K562 (cell line): ENCODE measurements around the gene HSF5. TPM values are rescaled to one million over a fixed set of nuclear protein-coding genes. Genes with fewer than 3 reads are reported as not detected.
A peak's percentile ranks its signal among the peaks of the same experiment; 100 is the strongest.

Experiments
- ATF4 ChIP-seq: fragments of 450-650 bp; formaldehyde crosslinking; IDR thresholded peaks from 2 replicates; pipeline ENCODE4 v1.4.0; 2022; ENCODE audit warnings: mild to moderate bottlenecking, moderate library complexity
- BRD9 ChIP-seq: fragments of 450-650 bp; IDR thresholded peaks from 2 replicates; pipeline ENCODE4 v1.6.1; 2018; ENCODE audit warnings: low read depth; ENCODE audit not compliant: partially characterized antibody
- FOS ChIP-seq: IDR thresholded peaks from 3 replicates; pipeline ENCODE4 v1.6.1; 2011; ENCODE audit not compliant: insufficient read length; ENCODE audit errors: extremely low read depth
- HDAC3 ChIP-seq: fragments of 450-650 bp; IDR thresholded peaks from 2 replicates; pipeline ENCODE4 v1.6.1; 2018; ENCODE audit warnings: borderline replicate concordance, mild to moderate bottlenecking, moderate library complexity; ENCODE audit not compliant: partially characterized antibody
- HNRNPK ChIP-seq: fragments of 200-400 bp; formaldehyde crosslinking; IDR thresholded peaks from one replicate; pipeline ENCODE4 v1.6.1; 2018; ENCODE audit warnings: mild to moderate bottlenecking, low read depth, low read length; ENCODE audit not compliant: poor library complexity, severe bottlenecking
- KDM4B ChIP-seq, 2 experiments: fragments of 450-650 bp in 1 of 2; sonication (generic) in 1 of 2; IDR thresholded peaks; 2 replicates each; pipeline ENCODE4 v1.6.1; 2016 to 2017; ENCODE audit warnings: borderline replicate concordance in 2 of 2, antibody characterized with exemption in 1 of 2, low read depth in 1 of 2, mild to moderate bottlenecking in 1 of 2
- MTA1 ChIP-seq: fragments of 450-650 bp; IDR thresholded peaks from 2 replicates; pipeline ENCODE4 v1.6.1; 2017; ENCODE audit warnings: borderline replicate concordance
- NBN ChIP-seq: fragments of 450-650 bp; IDR thresholded peaks from 2 replicates; pipeline ENCODE4 v1.6.1; 2016; ENCODE audit warnings: low read depth, mild to moderate bottlenecking
- NCOA1 ChIP-seq: fragments of 450-650 bp; IDR thresholded peaks from 2 replicates; pipeline ENCODE4 v1.6.1; 2016; ENCODE audit warnings: low read depth
- RBBP5 ChIP-seq: fragments of 200-600 bp; sonication (generic); IDR thresholded peaks from 2 replicates; pipeline ENCODE4 v1.6.1; 2012; ENCODE audit warnings: borderline replicate concordance, mild to moderate bottlenecking, low read length, control low read depth, inconsistent platforms; ENCODE audit not compliant: insufficient read depth, poor library complexity, severe bottlenecking
- SIN3A ChIP-seq, 2 experiments: fragments of 150-350 bp in 1 of 2; IDR thresholded peaks; 2 replicates each; pipeline ENCODE4 v1.6.1; 2011 to 2016; ENCODE audit warnings: borderline replicate concordance in 2 of 2, low read depth in 2 of 2, low read length in 2 of 2, mild to moderate bottlenecking in 2 of 2, moderate library complexity in 2 of 2; ENCODE audit not compliant: control insufficient read depth in 1 of 2
- SMAD4 ChIP-seq: fragments of 250-450 bp; sonication (Bioruptor Pico); conservative IDR thresholded peaks from 2 replicates; pipeline ENCODE4 v1.8.0; 2021; ENCODE audit warnings: inconsistent platforms, mild to moderate bottlenecking, moderate library complexity
- TAF1 ChIP-seq: IDR thresholded peaks from 2 replicates; pipeline ENCODE4 v1.6.1; 2011; ENCODE audit warnings: mild to moderate bottlenecking, low read length, moderate library complexity; ENCODE audit not compliant: insufficient read depth, control insufficient read depth, severe bottlenecking; ENCODE audit errors: extremely low read depth
- THAP12 ChIP-seq: fragments of 250-450 bp; sonication (Bioruptor Pico); IDR thresholded peaks from 2 replicates; pipeline ENCODE4 v1.9.0; 2021; ENCODE audit warnings: mild to moderate bottlenecking, inconsistent platforms
- VEZF1 ChIP-seq: fragments of 200-800 bp; sonication (Bioruptor generic); IDR thresholded peaks from 2 replicates; pipeline ENCODE4 v1.6.1; 2017; ENCODE audit warnings: missing genetic modification characterization, missing compliant biosample characterization
- XRCC3 ChIP-seq: fragments of 450-650 bp; IDR thresholded peaks from 2 replicates; pipeline ENCODE4 v1.6.1; 2017; ENCODE audit warnings: mild to moderate bottlenecking, moderate library complexity
- ZBTB12 ChIP-seq: fragments of 250-450 bp; sonication (Bioruptor Pico); IDR thresholded peaks from 2 replicates; pipeline ENCODE4 v1.4.0; 2020
- ZNF133 ChIP-seq: fragments of 250-450 bp; sonication (Bioruptor Pico); IDR thresholded peaks from 2 replicates; pipeline ENCODE4 v1.4.0; 2020; ENCODE audit warnings: mild to moderate bottlenecking
- ZNF3 ChIP-seq: fragments of 250-450 bp; sonication (Bioruptor Pico); IDR thresholded peaks from 2 replicates; pipeline ENCODE4 v1.5.0; 2021; ENCODE audit warnings: mild to moderate bottlenecking, moderate library complexity
- ZNF354B ChIP-seq: fragments of 250-450 bp; sonication (Bioruptor Pico); IDR thresholded peaks from 2 replicates; pipeline ENCODE4 v1.4.0; 2020
- ZNF655 ChIP-seq: fragments of 250-450 bp; sonication (Bioruptor Pico); IDR thresholded peaks from 2 replicates; pipeline ENCODE4 v1.5.0; 2021
- ZNF668 ChIP-seq: fragments of 250-450 bp; sonication (Bioruptor Pico); IDR thresholded peaks from 2 replicates; pipeline ENCODE4 v1.8.0; 2022; ENCODE audit warnings: mild to moderate bottlenecking, inconsistent platforms
- polyA plus RNA-seq, 8 experiments: library from polyadenylated mRNA; depleted of rRNA in 4 of 8; stranded (reverse) in 5 of 8; unstranded in 3 of 8; fragments of >200 nt; fragmentation: Nextera tagmentation in 2 of 8; fragmentation: Illumina TruSeq in 1 of 8; extraction: Ambion mirVana in 2 of 8; extraction: Trizol in 1 of 8; gene quantifications; 2 replicates each; pipeline versions ENCODE4 v1.2.1 to v1.2.3, GENCODE V29; 2011 to 2014; ENCODE audit warnings: inconsistent platforms in 1 of 8, missing spikeins in 1 of 8
- total RNA-seq, 7 experiments: library from RNA; depleted of rRNA in 6 of 7; stranded (reverse); fragments of >200 nt in 6 of 7; fragmentation: Illumina TruSeq in 2 of 7; extraction: Trizol in 2 of 7; gene quantifications; 2 replicates each; pipeline versions ENCODE4 v1.2.1 to v1.2.3, GENCODE V29; 2011 to 2021; ENCODE audit warnings: low replicate concordance in 1 of 7

The HSF5 gene
- total and polyA plus RNA-seq, 9 of the 15 experiments (the other 6 are each of a cell fraction or from before 2014, with no cell fraction given) = 0.04 TPM; not detected in 8

- TF ChIP-seq ATF4 = no peak
- TF ChIP-seq ZNF354B = no peak
- TF ChIP-seq ZNF3 (CRISPR knock-in tag) = no peak
- TF ChIP-seq ZBTB12 (CRISPR knock-in tag) = no peak
- peak; percentile 39 for TF ChIP-seq BRD9
- TF ChIP-seq MTA1 = no peak
- TF ChIP-seq KDM4B (IDR thresholded peaks at IDR 0.05; ENCODE audit: borderline replicate concordance in 2 of 2, low read depth in 1 of 2) = no peak
- no peak for TF ChIP-seq ZNF133
- TF ChIP-seq FOS = no peak
- TF ChIP-seq HDAC3 = peak; percentile 83
- no peak for TF ChIP-seq HNRNPK
- TF ChIP-seq TAF1 = no peak
- no peak; the same call in 1 of the 2 replicates for TF ChIP-seq VEZF1 (CRISPR knock-in tag)
- TF ChIP-seq ZNF668 (CRISPR knock-in tag) = no peak
- 0 out of 4 replicates have a peak, but pooled peaks of 1 of the 2 experiments have one; percentile 16 for TF ChIP-seq SIN3A (IDR thresholded peaks at IDR 0.05; ENCODE audit: borderline replicate concordance in 2 of 2, control insufficient read depth in 1 of 2, low read depth in 2 of 2, low read length in 2 of 2)
- TF ChIP-seq RBBP5 = peak; percentile 60
- no peak for TF ChIP-seq ZNF655
- peak; percentile 69; the same call in 1 of the 2 replicates for TF ChIP-seq NBN
- TF ChIP-seq XRCC3 = no peak
- TF ChIP-seq NCOA1 = peak; percentile 70; the same call in 1 of the 2 replicates
- peak; percentile 89 for TF ChIP-seq SMAD4 (CRISPR knock-in tag)
- TF ChIP-seq THAP12 (CRISPR knock-in tag) = no peak
Measured at GRCh38 chr17:58436805-58437239, 51.4 kb downstream of the HSF5 start (continued).
